DND-41 (cell line): ENCODE measurements around the gene ARFGEF3.

ENCODE experiments used
- CTCF ChIP-seq: IDR thresholded peaks from 2 replicates; pipeline ENCODE4 v1.5.1; 2012; ENCODE audit warnings: borderline replicate concordance, low read length, moderate library complexity, mild to moderate bottlenecking; ENCODE audit not compliant: poor library complexity, severe bottlenecking; ENCODE audit errors: extremely low read depth
- EZH2 ChIP-seq: IDR thresholded peaks from 3 replicates; pipeline ENCODE4 v1.6.1; 2012; ENCODE audit warnings: borderline replicate concordance, low read depth, mild to moderate bottlenecking, moderate library complexity, low read length, inconsistent platforms; ENCODE audit not compliant: severe bottlenecking

- TF ChIP-seq CTCF (no peak), EZH2 (no peak)
Observed at GRCh38 chr6:138222901-138223546, 61.3 kb downstream of the ARFGEF3 start.
